Measurements from ENCODE around the gene KCNG2. TPM values are rescaled to one million over a fixed set of nuclear protein-coding genes. Genes with fewer than 3 reads are reported as not detected.

KCNG2 gene
- total and polyA plus RNA-seq, 4 donors: 0.03 to 0.23 (median 0.08) TPM; not detected in 1

DNA sequence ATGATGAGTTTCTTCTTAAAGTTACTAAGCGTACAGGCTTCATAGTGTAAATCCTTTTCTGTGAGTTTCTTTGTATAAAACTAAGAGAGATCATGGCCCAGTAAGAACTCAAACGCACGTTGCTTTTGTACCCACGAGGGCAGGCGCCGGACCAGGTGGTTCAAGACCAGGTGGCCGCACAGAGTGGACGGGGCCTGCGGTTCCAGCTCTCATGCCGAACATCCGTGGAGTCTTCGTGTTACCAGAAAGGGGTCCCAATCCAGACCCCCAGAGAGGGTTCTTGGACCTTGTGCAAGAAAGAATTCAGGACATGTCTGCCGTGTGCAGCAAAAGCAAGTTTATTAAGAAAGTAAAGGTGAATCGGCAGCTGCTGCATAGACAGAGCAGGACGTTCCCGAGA is 53.0 kb downstream of the KCNG2 start:
- WGBS: 91% methylated on average over 16 of the region's 16 CpGs
- peaks cover 0 to 4% (median 0%) of the 10 kb centered on the region in 4 donors for H3K9me3 ChIP-seq (ENCODE audit: control insufficient read depth in 4 of 4, low read length in 3 of 4)
- peaks cover 0 to 2% (median under 1%) of the 10 kb centered on the region in 4 donors for H3K27me3 ChIP-seq (ENCODE audit: control insufficient read depth in 4 of 4, insufficient read depth in 4 of 4, low read length in 3 of 4)
- no peak overlapping the region for H3K9ac ChIP-seq (ENCODE audit: low read depth in 1 of 2, low read length in 2 of 2)
- no peak for DNase-seq (ENCODE audit: low spot score)
- no peaks in the 10 kb centered on the region for H3K4me1 ChIP-seq (ENCODE audit: control insufficient read depth in 4 of 4, insufficient read depth in 4 of 4, low read length in 3 of 4)
- TF ChIP-seq EGR1 (IDR thresholded peaks at IDR 0.05; ENCODE audit: low read depth in 2 of 2): no peak
- TF ChIP-seq, protein P1, sequence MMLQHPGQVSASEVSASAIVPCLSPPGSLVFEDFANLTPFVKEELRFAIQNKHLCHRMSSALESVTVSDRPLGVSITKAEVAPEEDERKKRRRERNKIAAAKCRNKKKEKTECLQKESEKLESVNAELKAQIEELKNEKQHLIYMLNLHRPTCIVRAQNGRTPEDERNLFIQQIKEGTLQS (IDR thresholded peaks at IDR 0.05): no peak
- TF ChIP-seq, protein P2, sequence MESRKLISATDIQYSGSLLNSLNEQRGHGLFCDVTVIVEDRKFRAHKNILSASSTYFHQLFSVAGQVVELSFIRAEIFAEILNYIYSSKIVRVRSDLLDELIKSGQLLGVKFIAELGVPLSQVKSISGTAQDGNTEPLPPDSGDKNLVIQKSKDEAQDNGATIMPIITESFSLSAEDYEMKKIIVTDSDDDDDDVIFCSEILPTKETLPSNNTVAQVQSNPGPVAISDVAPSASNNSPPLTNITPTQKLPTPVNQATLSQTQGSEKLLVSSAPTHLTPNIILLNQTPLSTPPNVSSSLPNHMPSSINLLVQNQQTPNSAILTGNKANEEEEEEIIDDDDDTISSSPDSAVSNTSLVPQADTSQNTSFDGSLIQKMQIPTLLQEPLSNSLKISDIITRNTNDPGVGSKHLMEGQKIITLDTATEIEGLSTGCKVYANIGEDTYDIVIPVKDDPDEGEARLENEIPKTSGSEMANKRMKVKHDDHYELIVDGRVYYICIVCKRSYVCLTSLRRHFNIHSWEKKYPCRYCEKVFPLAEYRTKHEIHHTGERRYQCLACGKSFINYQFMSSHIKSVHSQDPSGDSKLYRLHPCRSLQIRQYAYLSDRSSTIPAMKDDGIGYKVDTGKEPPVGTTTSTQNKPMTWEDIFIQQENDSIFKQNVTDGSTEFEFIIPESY (IDR thresholded peaks at IDR 0.05): no peak
- TF ChIP-seq FOXA2 (IDR thresholded peaks at IDR 0.05): no peak
- no peak for TF ChIP-seq FOXA1 (IDR thresholded peaks at IDR 0.05)
- no peak for TF ChIP-seq JUND (IDR thresholded peaks at IDR 0.05)
- TF ChIP-seq, protein P3, sequence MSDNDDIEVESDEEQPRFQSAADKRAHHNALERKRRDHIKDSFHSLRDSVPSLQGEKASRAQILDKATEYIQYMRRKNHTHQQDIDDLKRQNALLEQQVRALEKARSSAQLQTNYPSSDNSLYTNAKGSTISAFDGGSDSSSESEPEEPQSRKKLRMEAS (IDR thresholded peaks at IDR 0.05): no peak
- no peak for TF ChIP-seq GABPA (IDR thresholded peaks at IDR 0.05 in 1 of 2, conservative IDR thresholded peaks at IDR 0.05 in 1 of 2)
- TF ChIP-seq, protein P4, sequence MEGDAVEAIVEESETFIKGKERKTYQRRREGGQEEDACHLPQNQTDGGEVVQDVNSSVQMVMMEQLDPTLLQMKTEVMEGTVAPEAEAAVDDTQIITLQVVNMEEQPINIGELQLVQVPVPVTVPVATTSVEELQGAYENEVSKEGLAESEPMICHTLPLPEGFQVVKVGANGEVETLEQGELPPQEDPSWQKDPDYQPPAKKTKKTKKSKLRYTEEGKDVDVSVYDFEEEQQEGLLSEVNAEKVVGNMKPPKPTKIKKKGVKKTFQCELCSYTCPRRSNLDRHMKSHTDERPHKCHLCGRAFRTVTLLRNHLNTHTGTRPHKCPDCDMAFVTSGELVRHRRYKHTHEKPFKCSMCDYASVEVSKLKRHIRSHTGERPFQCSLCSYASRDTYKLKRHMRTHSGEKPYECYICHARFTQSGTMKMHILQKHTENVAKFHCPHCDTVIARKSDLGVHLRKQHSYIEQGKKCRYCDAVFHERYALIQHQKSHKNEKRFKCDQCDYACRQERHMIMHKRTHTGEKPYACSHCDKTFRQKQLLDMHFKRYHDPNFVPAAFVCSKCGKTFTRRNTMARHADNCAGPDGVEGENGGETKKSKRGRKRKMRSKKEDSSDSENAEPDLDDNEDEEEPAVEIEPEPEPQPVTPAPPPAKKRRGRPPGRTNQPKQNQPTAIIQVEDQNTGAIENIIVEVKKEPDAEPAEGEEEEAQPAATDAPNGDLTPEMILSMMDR (IDR thresholded peaks at IDR 0.05; ENCODE audit: low read depth, low read length, missing input control): no peak
- no peak for TF ChIP-seq RAD21 (IDR thresholded peaks at IDR 0.05)
- no peak for TF ChIP-seq YY1 (IDR thresholded peaks at IDR 0.05)
- TF ChIP-seq SP1 (IDR thresholded peaks at IDR 0.05): no peak
- TF ChIP-seq, protein P5, sequence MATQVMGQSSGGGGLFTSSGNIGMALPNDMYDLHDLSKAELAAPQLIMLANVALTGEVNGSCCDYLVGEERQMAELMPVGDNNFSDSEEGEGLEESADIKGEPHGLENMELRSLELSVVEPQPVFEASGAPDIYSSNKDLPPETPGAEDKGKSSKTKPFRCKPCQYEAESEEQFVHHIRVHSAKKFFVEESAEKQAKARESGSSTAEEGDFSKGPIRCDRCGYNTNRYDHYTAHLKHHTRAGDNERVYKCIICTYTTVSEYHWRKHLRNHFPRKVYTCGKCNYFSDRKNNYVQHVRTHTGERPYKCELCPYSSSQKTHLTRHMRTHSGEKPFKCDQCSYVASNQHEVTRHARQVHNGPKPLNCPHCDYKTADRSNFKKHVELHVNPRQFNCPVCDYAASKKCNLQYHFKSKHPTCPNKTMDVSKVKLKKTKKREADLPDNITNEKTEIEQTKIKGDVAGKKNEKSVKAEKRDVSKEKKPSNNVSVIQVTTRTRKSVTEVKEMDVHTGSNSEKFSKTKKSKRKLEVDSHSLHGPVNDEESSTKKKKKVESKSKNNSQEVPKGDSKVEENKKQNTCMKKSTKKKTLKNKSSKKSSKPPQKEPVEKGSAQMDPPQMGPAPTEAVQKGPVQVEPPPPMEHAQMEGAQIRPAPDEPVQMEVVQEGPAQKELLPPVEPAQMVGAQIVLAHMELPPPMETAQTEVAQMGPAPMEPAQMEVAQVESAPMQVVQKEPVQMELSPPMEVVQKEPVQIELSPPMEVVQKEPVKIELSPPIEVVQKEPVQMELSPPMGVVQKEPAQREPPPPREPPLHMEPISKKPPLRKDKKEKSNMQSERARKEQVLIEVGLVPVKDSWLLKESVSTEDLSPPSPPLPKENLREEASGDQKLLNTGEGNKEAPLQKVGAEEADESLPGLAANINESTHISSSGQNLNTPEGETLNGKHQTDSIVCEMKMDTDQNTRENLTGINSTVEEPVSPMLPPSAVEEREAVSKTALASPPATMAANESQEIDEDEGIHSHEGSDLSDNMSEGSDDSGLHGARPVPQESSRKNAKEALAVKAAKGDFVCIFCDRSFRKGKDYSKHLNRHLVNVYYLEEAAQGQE (IDR thresholded peaks at IDR 0.05): no peak
- no peak for TF ChIP-seq RXRA (IDR thresholded peaks at IDR 0.05)
- TF ChIP-seq NR2F2 (IDR thresholded peaks at IDR 0.05): no peak
- TF ChIP-seq HNF4A (conservative IDR thresholded peaks at IDR 0.05): no peak
- TF ChIP-seq TAF1 (conservative IDR thresholded peaks at IDR 0.05): no peak
- no peak overlapping the region for H3K27ac ChIP-seq (ENCODE audit: low read depth in 1 of 2, low read length in 2 of 2)
- no peaks in the 10 kb centered on the region for H3K36me3 ChIP-seq (ENCODE audit: control insufficient read depth in 4 of 4, insufficient read depth in 3 of 4, low read depth in 1 of 4, low read length in 3 of 4)
- H3K4me3 ChIP-seq (ENCODE audit: low read depth in 1 of 3, low read length in 3 of 3): no peak overlapping the region

Measured in liver (tissue), 9 donors.